Kidney tubule cell (primary cell): ENCODE data around the gene PLA2G6.
A peak's percentile ranks its signal among the peaks of the same experiment; 100 is the strongest.
"Not testable (repeated sequence)": the region's sequence is repeated elsewhere in the genome, so short reads cannot be mapped to it uniquely, and the experiment has no call there.

ENCODE experiments used
- DNase-seq: peaks from one replicate; pipeline ENCODE4 v3.0.0-alpha.2; 2018; ENCODE audit warnings: low spot score

Gene PLA2G6

DNA sequence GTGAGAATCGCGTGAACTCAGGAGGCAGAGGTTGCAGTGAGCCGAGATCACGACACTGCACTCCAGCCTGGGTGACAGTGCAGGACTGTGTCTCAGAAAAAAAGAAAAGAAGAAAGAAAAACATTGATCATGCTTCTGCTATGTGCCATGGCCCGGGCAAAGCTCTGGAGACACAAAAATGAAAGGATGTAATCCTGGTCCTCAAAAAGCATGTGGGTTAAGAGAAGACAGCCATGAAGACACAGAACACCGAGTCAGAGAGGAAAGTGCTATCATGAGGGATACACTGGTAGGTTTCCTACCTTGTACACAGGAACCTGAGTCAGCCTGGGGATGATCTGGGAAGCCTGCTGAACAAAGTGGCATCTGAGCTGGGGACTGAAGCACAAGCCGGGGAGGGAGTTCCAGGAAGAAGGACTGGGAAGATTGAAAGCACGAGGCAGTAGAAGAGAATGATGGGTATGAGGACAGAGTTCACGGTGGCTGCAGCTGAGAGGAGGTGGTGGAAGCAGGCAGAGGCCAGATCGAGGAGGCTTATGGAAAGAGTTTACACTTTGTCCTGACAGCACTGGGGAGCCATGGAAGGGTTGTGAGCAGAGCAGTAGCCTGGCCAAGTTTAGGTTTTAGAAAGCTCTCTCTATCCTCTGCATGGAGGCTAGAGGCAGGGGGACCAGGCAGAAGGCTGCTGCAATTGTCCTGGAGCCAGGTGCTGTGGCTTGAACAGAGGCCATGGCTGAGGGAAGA is 10.3 kb upstream of the PLA2G6 start:
- peak; percentile 39 for DNase-seq

DNA sequence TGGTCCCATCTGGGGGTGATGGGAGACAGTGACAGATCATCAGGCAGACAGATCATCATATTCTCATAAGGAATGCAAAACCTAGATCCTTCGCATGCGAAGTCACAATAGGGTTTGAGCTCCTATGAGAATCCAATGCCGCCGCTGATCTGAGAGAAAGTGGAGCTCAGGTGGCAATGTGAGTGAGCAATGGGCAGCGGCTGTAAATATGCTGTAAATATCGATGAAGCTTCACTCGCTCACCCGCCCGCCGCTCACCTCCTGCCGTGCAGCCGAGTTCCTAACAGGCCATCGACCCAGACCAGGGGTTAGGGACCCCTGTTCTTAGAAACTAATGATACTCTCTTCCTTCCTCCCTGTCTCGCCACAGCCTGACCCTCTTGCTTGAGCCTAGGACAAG is 9.4 kb upstream of the PLA2G6 start:
- DNase-seq = no peak

DNA sequence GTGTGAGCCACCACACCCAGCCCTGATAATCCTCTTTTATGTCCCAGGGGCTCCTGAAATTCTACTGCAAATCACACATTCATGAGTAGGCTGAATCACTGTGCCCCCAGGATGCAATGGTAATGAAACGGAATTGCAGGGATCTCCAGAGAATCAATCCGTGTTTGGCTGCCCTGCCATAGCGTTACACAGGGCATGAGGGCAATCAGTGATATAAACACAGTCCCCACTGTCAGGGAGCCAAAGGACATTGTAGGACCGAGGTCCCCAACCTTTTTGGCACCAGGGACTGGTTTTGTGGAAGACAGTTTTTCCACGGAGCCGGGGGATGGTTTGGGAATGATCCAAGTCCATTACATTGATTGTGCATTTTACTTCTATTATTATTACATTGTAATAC is 9.0 kb upstream of the PLA2G6 start:
- no peak for DNase-seq

DNA sequence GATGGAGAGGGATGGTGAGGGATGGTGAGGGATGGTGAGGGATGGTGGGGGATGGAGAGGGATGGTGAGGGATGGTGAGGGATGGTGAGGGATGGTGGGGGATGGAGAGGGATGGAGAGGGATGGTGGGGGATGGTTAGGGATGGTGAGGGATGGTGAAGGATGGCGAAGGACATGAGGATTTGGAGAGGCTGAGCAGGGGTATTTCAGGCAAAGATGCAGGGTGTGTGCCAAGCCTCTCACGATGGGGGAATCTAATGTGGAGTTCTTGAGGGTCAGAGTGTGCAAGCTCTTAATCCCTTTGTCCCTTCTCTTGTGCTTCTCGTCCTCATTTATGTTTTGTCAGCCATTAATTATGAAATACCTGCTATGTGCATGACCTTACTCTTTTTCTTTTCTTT is 7.5 kb upstream of the PLA2G6 start:
- no peak for DNase-seq

DNA sequence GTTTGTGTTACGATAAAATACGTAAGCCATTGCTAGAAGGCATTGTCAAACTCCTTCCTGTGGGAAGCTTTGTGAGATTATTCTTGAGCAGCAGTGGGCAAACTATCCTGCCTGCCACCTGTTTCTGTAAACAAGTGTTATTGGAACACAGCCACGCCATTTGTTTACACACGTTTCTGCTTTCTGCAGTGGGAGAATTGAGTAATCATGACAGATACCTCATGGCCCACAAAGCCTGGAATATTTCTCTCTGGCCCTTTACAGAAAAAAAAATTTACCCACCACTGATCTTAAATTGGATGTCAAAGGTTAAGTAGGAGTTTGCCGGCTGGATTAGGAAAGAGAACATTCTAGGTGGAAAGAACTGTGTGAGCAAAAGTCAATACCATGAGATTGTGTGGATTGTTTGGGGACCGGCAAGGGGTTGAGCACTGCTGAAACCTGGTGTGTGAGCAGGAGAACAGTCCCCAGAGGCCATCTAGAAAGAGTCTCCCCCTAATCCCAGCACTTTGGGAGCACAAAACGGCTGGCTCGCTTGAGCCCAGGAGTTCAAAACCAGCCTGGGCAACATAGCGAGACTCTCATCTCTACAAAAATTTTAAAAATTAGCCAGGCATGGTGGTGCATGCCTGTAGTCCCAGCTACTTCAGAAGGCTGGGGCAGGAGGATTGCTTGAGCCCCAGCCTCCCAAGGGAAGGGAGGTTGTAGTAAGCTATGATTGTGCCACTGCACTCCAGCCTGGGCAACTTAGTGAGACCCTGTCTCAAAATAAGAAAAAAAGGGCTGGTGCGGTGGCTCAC is 6.0 kb upstream of the PLA2G6 start:
- no peak for DNase-seq

DNA sequence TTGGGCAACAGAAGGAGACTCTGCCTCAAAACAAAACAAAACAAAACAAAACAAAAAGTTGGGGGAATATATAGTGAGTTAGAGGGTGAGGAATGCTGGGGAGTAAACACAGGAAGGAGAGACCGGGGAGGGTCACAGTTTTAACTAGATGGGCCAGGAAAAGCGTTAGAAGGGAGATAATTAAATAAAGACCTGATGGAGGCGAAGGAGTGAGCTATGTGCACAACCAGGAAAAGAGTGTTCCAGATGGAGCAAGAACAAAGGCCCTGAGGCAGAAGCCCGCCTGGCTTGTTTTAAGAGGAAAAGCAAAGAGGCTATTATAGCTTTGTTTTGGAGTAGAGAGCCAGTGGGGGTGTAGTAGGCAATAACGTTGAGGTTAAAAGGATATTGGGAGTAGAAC is 4.8 kb upstream of the PLA2G6 start:
- no peak for DNase-seq

DNA sequence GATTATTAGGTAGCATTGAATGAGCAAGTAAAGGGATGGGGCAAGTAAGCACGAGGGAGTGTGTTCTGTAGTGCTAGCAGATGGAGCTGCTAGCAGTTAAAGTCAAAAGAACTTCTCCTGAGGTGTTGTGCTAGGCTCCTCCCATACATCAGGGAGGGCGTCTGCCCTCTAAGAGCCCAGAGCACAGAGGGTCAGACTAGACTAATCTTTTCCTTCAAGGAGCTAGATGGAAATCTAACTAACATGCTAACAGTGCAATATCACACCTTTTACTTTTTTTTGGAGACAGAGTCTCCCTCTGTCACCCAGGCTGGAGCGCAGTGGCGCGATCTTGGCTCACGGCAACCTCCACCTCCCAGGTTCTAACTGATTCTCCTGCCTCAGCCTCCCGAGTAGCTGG is 3.2 kb upstream of the PLA2G6 start:
- DNase-seq = no peak

DNA sequence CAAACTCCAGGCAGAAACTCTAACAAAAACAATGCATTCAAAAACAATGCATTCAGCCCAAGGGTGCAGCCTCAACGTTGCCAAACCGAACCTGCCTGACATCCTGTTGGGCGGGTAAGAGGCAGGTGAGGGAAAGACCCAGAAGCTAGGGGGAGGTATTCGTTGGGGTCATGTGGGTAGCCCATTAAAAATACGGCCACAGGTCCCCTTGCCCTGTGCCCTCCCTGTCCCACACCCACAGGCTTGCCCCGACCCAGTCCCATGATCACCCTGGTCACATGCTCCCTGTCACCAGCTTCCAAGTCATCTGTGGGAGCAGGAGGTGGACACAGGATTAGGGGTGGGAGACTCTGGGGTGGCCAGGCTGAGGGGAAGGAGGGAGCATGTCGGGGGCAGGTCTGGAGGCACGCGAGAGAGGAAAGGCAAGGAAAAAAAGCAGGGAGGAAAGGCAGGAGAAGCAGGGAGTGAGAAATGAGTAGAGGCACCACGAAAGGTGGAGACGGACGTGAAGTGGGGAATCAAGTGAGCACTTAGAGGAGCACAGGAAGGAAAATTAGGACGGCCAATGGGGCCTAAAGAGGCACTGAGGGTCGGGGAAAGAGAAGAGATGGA is 683 bp downstream of the PLA2G6 start:
- DNase-seq = peak; percentile 35

DNA sequence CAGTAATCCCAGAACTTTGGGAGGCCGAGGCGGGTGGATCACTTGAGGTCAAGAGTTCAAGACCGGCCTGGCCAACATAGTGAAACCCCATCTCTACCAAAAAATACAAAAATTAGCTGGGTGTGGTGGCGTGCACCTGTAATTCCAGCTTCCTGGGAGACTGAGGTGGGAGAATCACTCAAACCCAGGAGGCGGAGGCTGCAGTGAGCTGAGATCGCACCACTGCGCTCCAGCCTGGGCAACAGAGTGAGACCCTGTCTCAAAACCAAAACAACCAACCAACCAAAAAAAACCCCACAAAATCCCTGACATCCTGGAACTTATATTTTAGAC is 3.1 kb downstream of the PLA2G6 start:
- not testable (repeated sequence) for DNase-seq

DNA sequence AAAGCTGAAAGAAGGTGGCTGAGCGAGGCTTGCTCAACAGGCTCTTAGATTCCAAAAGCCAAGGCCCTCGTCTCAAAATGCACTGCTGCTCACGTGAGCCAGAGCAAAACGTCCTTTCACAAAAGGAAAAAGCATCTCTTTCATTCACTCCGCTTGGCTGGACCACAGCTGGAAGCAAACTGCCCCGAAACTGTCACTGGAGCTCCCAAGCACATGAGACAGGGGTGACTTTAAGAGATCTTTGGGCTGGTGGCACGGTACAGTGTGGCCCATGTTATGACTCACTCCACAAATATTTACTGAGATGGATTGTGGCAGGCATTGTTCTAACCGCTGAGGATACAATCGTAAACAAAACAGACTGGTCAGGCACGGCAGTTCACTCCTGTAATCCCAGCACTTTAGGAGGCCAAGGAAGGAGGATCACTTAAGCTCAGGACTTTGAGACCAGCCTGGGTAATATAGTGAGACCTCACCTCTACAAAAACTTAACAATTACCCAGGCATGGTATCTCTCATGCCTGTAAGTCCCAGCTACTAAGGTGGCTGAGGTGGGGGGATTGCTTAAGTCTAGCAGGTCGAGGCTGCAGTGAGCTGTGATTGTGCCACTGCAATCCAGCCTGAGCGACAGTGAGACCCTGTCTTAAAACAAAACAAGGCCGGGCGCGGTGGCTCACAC is 3.6 kb downstream of the PLA2G6 start:
- DNase-seq = peak; percentile 89

DNA sequence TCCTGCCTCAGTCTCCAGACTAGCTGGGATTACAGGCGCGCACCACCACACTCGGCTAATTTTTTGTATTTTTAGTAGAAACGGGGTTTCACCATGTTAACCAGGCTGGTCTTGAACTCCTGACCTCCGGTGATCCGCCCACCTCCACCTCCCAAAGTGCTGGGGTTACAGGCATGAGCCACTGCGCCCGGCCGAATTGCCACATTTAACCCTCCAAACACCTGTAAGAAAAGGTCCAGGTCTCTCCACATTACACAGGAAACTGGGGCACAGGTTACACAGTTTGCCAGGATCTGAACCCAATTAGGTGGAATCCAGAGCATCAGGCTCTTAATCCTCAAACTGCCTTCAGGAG is 4.1 kb downstream of the PLA2G6 start:
- DNase-seq = not testable (repeated sequence)

DNA sequence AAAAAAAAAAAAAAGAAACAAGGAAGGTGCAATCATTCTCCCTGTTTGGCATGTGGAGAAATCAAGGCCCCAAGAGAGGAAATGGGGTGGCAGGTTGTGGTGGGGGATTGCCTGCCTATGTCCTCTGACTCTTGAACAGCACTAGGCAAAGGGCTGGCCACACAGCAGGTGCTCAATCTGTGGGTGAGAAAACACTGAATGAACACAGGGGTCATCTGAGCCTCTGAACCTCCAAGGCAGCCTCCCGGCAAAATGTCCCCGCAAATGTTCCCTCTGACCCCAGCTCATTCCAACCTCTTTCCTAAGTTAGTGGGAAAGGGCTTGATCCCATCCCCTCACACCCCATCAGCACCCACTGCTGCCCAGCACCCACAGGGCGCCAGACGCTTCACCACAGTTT is 4.6 kb downstream of the PLA2G6 start:
- DNase-seq = no peak

DNA sequence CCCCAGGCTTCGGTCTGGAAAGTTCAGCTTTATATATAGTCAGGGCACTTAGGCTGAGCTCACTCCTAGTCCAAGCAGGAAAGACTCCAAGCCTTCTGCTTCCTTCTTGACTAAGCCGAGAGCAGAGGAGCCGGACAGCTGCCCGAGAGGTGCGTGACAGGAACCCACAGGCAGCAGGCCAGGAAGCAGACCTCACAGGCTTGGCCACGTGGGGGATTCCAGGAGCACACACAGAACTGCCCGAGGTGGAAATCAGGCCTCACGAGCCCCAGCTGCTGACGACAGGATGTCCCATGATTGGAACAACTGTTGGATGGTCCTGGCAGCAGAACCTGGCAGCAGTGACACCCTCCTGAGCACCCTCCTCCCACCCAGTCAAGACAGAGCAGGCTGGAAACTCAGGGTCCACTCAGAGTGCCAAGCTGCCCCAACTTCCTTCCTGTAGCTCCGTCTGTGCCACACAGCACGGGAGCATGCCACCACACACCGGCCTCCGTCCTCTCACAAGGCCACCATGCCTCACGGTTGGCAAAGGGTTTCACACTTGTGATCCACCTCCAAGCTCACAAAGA is 5.4 kb downstream of the PLA2G6 start:
- DNase-seq = peak; percentile 87

DNA sequence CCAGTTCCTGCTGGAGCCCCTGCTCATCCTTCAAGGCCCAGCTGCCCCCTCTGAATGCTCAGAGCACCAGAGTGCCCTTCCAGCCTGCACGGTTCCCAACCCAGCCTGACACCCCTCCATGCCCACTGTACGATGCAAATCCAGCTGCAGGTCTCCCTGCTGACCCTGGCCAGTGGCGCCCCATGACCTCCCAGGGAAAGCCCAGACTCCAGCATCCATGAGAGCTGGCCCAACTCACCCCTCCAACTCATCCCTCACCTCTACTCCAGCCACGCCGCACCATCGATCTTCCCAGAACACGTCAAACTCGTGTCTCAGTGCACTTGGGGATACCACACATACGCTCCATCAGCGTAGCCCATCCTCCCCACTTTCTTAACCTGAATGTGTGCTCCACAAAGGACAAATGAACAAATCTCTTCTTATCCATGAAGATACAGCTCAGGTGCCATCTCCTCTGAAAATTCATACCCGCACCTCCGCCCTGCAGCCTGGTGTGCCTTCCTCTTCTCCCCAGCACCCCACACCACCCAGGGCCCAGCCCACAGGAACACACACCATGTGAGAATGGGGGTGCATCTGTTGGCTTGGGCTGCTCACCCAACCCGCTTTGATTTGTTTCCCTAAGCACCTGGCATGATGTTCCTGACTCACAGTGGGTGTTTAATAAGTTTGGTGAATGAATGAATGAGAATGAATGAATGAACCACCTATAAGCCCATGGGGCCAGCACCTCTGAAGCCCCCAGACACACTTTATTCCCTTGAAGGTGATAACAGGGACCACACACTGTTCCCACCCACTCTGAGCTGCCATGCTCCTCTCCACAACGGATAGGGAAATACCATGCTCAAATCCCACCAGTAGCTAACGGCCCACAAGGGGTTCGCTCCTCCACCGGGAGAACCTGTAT is 6.2 kb downstream of the PLA2G6 start:
- DNase-seq = no peak

DNA sequence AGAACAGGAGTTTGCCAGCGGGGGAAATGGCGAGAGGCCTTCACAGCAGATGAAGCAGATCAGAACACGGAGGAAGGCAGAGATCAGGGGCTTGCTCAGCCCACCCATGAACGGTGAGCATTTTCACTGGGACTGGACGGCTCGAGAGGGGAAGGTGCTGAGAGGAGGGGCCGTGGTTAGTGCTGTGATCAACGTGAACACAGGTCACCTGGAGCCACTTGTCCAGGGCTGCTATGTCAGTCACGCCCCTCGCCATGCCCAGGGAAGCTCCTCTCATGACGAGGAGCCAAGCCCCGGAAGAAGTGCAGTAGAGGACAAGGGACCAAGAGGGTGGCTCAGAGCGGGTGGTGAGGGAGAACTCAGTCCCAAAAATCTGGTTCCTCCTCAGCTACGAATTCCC is 7.0 kb downstream of the PLA2G6 start:
- no peak for DNase-seq

DNA sequence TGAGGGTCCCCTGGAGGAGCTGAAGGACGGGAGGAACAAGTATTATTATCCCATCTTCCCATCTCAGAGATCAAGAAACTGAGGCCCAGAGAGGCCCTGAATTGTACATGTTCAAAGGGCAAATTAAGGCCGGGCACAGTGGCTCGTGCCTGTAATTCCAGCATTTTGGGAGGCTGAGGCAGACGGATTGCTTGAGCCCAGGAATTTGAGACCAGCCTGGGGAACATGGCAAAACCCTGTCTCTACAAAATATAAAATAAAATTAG is 8.1 kb downstream of the PLA2G6 start:
- DNase-seq = no peak

DNA sequence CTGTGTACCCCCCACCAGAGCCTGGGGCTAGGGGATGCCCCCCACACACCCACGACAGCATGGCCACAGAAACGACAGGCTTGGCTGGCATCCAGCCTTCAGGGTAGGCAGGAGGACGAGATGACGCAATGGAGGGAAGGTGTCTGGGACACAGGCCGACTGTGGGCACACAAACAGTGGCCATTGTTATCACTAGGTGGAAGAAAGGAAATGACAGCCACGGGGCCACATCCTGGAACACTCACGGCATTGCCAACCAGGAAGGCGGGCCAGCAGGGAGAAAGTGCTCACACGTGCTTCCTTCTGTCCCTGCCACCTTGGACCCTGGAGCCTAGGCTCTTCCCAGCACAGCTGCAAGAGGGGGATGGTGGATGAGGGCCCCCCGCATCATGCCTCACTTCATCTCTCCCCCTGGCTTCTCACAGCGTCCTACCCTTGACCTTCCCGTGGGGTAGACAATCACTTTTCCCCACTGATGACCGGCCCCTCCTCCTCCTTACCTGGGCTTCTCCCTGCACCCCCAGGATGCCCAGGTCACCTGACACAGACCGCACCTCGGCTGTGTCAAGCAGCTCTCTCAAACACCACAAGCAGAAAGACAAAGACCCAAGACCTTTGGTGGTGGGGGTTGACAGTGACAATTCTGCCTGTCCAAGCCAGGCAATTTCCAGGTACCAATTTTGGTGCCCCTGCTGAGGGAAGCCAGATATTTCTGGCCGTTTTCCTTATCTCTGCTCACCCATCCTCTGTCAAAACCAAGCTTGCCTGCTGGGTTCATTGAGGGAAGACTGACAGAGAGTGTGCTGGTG is 8.6 kb downstream of the PLA2G6 start:
- no peak for DNase-seq

DNA sequence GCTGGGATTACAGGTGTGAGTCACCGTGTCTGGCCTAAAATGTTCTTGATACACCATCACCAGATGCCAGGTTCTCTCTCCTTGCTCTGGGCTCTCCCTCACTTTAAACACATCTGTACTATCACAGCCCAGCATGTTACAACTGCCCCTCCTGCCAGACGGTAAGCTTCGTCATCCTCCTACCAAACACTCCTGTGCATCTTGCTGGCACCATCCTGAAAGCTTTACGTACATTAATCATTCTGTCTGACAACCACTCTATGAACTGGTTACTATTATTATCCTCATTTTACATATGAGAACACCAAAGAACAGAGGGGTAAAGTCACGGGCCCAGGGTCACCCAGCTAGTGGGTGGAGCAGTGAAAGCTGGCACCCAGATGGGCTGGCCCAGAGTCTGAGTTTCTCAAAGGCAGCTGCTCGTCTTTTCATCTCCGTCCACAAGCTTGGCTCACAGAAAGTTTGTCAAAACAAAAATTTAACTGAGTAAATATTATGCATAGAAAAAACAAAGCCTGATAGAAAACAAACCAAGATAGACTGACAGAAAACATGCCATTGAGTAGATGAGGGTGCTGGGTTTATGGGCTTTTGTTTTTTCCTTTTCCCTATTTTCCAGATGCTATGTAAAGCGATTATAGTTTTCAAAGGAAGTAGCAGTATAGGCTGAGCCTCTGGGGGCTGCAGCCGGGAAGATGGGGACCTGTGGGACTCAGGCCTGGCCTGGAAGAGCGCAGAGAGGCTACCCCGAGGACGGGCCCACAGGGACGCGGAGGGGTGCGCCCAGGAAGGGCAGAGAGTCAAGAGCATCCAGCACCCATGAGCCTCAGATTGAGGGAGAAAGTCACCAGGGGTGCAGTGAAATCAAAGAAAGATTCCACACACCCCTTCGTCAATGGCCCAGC is 9.5 kb downstream of the PLA2G6 start:
- DNase-seq = no peak

DNA sequence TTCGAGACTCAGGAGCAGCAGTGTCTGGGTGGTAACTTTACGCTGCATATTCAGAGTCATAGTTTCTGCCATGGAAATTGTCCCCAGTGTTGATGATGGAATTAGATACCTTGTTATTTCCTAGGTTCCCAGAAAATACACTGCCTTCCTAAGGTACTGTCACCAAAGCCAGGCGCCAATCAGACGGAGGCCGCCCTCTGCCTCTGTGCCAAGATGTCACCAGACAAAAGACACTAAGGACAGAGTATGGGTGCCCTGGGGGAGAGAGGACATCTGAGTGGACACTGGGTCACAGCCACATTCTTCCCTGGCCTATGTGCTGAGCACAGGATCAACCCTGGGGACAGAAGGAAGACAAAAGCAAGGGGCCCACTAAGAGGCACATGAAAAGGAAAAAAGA is 11.2 kb downstream of the PLA2G6 start:
- no peak for DNase-seq

DNA sequence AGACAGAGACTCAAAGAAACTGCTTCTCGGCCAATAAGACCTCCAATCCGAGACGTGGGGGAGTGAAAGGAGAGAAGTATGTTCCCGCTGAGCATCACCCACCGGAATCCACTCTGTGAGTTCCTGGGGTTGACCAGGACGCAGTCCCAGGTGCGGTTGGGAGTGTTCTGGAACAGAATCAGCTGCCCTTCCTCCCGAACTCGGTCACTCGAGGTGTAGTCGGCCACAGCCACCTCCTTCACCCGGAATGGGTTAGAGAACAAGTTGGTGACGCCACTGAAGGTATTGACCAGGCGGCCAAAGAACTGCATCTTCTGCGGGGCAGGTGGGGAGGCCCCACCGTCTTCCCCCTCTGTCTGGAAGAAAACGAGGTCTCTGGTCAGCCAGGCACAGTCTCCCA is 12.5 kb downstream of the PLA2G6 start:
- DNase-seq = no peak
